GM12864 (cell line): ENCODE data around the gene BCL11A.

Source experiments
- DNase-seq: peaks from one replicate; pipeline ENCODE4 v3.0.0-alpha.2; 2011; ENCODE audit warnings: low read depth
- H3K4me3 ChIP-seq: 2 replicates; pipeline ENCODE4 v1.5.1; 2011; ENCODE audit warnings: mild to moderate bottlenecking, low read depth, low read length, control low read depth
- CTCF ChIP-seq: IDR thresholded peaks from 2 replicates; pipeline ENCODE4 v1.5.1; 2011; ENCODE audit warnings: low read depth, mild to moderate bottlenecking, moderate library complexity, low read length, control low read depth, inconsistent platforms; ENCODE audit errors: missing control alignments

BCL11A gene

GRCh38 chr2:60487174-60487573 lies 66.3 kb downstream of the BCL11A start:
- TF ChIP-seq CTCF = no peak
- H3K4me3 ChIP-seq = no peak overlapping the region
- DNase-seq = no peak

GRCh38 chr2:60486551-60486950 lies 66.9 kb downstream of the BCL11A start:
- H3K4me3 ChIP-seq = no peak overlapping the region
- DNase-seq = no peak
- TF ChIP-seq CTCF = no peak

- DNase-seq = no peak
Observed at GRCh38 chr2:60486067-60486466, 67.4 kb downstream of the BCL11A start.

GRCh38 chr2:60485550-60485949 lies 67.9 kb downstream of the BCL11A start:
- H3K4me3 ChIP-seq = no peak overlapping the region
- DNase-seq = no peak
- TF ChIP-seq CTCF = no peak

More at GRCh38 chr2:60486067-60486466, 67.4 kb downstream of the BCL11A start:
- no peak for TF ChIP-seq CTCF
- no peak overlapping the region for H3K4me3 ChIP-seq

GRCh38 chr2:60485055-60485454 lies 68.4 kb downstream of the BCL11A start:
- no peak overlapping the region for H3K4me3 ChIP-seq
- no peak for DNase-seq
- no peak for TF ChIP-seq CTCF

GRCh38 chr2:60484133-60484645 lies 69.3 kb downstream of the BCL11A start:
- no peak overlapping the region; the same call in 1 of the 2 replicates for H3K4me3 ChIP-seq
- no peak for TF ChIP-seq CTCF
- no peak for DNase-seq

- no peak overlapping the region for H3K4me3 ChIP-seq
- TF ChIP-seq CTCF = no peak
- no peak for DNase-seq
Observed at GRCh38 chr2:60483401-60483800, 70.1 kb downstream of the BCL11A start.
